Mesendoderm (in vitro differentiated cells): ENCODE results near the gene MLLT1.
"Not testable (repeated sequence)": the region's sequence is repeated elsewhere in the genome, so short reads cannot be mapped to it uniquely, and the experiment has no call there.

ENCODE experiments used
- DNase-seq: peaks from one replicate; pipeline ENCODE4 v3.0.0; 2013
- H2AK5ac ChIP-seq: 2 replicates; pipeline ENCODE4 v1.6.1; 2013; ENCODE audit warnings: low read length, inconsistent platforms
- H2BK120ac ChIP-seq: 2 replicates; pipeline ENCODE4 v1.6.1; 2013; ENCODE audit warnings: low read depth, mild to moderate bottlenecking, low read length, moderate library complexity, mixed read lengths
- H2BK15ac ChIP-seq: replicated peaks from 2 replicates; pipeline ENCODE4 v1.6.1; 2013; ENCODE audit warnings: low read depth, mild to moderate bottlenecking, moderate library complexity
- H2BK5ac ChIP-seq: 2 replicates; pipeline ENCODE4 v1.6.1; 2013; ENCODE audit warnings: low read length, inconsistent platforms
- H3K18ac ChIP-seq: 2 replicates; pipeline ENCODE4 v1.6.1; 2013; ENCODE audit warnings: mild to moderate bottlenecking, low read length, mixed read lengths
- H3K23ac ChIP-seq: one replicate; pipeline ENCODE4 v1.6.1; 2013; ENCODE audit warnings: low read length
- H3K27ac ChIP-seq: 2 replicates; pipeline ENCODE4 v1.5.1; 2013; ENCODE audit warnings: low read depth, mild to moderate bottlenecking, inconsistent platforms, low read length, moderate library complexity
- H3K27me3 ChIP-seq: 2 replicates; pipeline ENCODE4 v1.6.1; 2013; ENCODE audit warnings: low read length, control low read depth, mild to moderate bottlenecking, inconsistent platforms; ENCODE audit not compliant: insufficient read depth, poor library complexity
- H3K36me3 ChIP-seq: 2 replicates; pipeline ENCODE4 v1.6.1; 2013; ENCODE audit warnings: low read length, inconsistent platforms; ENCODE audit not compliant: control insufficient read depth, insufficient read depth
- H3K4ac ChIP-seq: one replicate; pipeline ENCODE4 v1.6.1; 2013; ENCODE audit warnings: low read depth, mild to moderate bottlenecking, low read length, moderate library complexity
- H3K4me1 ChIP-seq: 2 replicates; pipeline ENCODE4 v1.6.1; 2013; ENCODE audit warnings: low read depth, low read length, inconsistent platforms; ENCODE audit not compliant: control insufficient read depth
- H3K4me2 ChIP-seq: 2 replicates; pipeline ENCODE4 v1.6.1; 2013; ENCODE audit warnings: low read length
- H3K4me3 ChIP-seq: 2 replicates; pipeline ENCODE4 v1.5.1; 2013; ENCODE audit warnings: mild to moderate bottlenecking, low read length
- H3K56ac ChIP-seq: one replicate; pipeline ENCODE4 v1.6.1; 2013; ENCODE audit warnings: low read length
- H3K79me1 ChIP-seq: 2 replicates; pipeline ENCODE4 v1.6.1; 2013; ENCODE audit warnings: low read length, inconsistent platforms
- H3K79me2 ChIP-seq: 2 replicates; pipeline ENCODE4 v1.6.1; 2013; ENCODE audit warnings: mild to moderate bottlenecking, low read length; ENCODE audit not compliant: control insufficient read depth, insufficient read depth
- H3K9ac ChIP-seq: 2 replicates; pipeline ENCODE4 v1.6.1; 2013; ENCODE audit warnings: low read length, inconsistent platforms
- H4K5ac ChIP-seq: one replicate; pipeline ENCODE4 v1.6.1; 2013; ENCODE audit warnings: low read length
- H4K8ac ChIP-seq: one replicate; pipeline ENCODE4 v1.6.1; 2013; ENCODE audit warnings: low read depth, mild to moderate bottlenecking, control low read depth, low read length, moderate library complexity
- WGBS: extraction: QIAGEN DNeasy Blood & Tissue Kit; methylation state at CpG from one replicate; pipeline ENCODE4 v1.1.7; 2013; ENCODE audit warnings: low lambda C conversion rate, missing lambda C conversion rate; ENCODE audit not compliant: insufficient coverage; ENCODE audit errors: extremely low coverage; 5-methylcytosine and 5-hydroxymethylcytosine counted together

Gene MLLT1

DNA sequence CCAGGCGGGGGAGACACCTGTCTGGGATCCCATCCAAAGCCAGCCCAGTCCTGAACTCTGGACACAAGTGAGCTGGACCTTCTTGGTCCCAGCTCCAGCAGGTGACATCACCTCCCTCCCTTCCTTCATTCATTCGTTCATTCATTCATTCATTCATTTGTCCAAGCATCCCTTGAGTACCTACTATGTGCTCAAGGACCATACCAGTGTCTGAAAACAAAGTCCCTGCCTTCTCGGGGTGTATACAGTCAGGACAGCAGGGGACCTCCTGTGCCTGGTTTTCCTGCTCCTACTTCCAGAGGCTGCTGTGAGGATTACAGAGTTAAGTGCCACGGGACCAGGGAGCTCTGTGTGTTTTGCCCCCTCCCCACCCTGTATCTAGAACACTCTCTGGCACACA is 39.6 kb upstream of the MLLT1 start:
- H2BK120ac ChIP-seq = no peak overlapping the region
- no peak overlapping the region for H4K5ac ChIP-seq
- no peaks in the 10 kb centered on the region for H3K4me1 ChIP-seq
- no peak overlapping the region for H3K23ac ChIP-seq
- no peaks in the 10 kb centered on the region for H3K79me1 ChIP-seq
- H4K8ac ChIP-seq = no peak overlapping the region
- H3K4ac ChIP-seq = no peak overlapping the region
- no peak overlapping the region for H3K27ac ChIP-seq
- H3K18ac ChIP-seq = no peak overlapping the region
- no peak for DNase-seq
- H3K36me3 ChIP-seq = no peaks in the 10 kb centered on the region
- H3K79me2 ChIP-seq = no peaks in the 10 kb centered on the region
- H2BK15ac ChIP-seq = no peak overlapping the region
- WGBS = no CpG with 5 or more reads among the region's 4 CpGs
- H3K27me3 ChIP-seq = no peaks in the 10 kb centered on the region
- H2AK5ac ChIP-seq = no peak overlapping the region
- H3K4me2 ChIP-seq = no peak overlapping the region
- H3K4me3 ChIP-seq = no peak overlapping the region
- H2BK5ac ChIP-seq = no peak overlapping the region
- no peak overlapping the region for H3K9ac ChIP-seq
- no peak overlapping the region for H3K56ac ChIP-seq

DNA sequence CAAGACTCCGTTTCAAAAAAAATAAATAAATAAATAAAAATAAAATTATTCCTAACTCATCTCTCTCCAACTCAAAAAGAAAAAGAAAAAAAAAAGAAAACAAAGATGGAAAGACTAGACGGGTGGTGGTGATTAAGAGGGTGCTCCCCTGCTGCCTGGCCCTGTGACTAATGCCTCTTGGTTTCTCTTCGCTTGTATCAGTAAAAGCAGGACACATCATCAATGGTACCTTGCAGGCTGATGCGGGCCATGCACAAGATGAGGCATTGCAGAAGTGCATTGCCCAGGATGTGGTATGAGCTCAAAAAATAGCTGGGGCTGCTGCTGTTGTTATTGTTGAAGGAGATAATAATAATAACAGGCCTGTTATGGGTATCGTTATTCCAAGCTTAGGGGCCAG is 39.0 kb upstream of the MLLT1 start:
- DNase-seq = no peak
- no peaks in the 10 kb centered on the region for H3K79me1 ChIP-seq
- no CpG with 5 or more reads among the region's 5 CpGs for WGBS

DNA sequence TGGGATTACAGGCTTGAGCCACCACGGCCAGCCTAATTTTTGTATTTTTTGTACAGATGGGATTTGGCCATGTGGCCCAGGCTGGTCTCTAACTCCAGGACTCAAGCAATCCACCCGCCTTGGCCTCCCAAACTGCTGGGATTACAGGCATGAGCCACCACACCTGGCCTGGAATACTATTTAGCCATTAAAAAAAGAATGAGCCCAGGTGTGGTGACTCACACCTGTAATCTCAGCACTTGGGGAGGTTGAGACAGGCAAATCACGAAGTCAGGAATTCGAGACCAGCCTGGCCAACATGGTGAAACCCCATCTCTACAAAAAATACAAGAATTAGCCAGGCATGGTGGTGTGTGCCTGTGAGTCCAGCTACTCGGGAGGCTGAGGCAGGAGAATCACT is 35.9 kb upstream of the MLLT1 start:
- H3K23ac ChIP-seq, H2BK120ac ChIP-seq, H2AK5ac ChIP-seq, H3K9ac ChIP-seq, H4K5ac ChIP-seq, H3K4me2 ChIP-seq, DNase-seq, H3K4me3 ChIP-seq, H2BK15ac ChIP-seq, H3K36me3 ChIP-seq, H3K79me2 ChIP-seq, H3K27me3 ChIP-seq, H4K8ac ChIP-seq, H3K27ac ChIP-seq, H3K56ac ChIP-seq, H3K79me1 ChIP-seq, H3K18ac ChIP-seq, H3K4me1 ChIP-seq, H3K4ac ChIP-seq, H2BK5ac ChIP-seq: not testable (repeated sequence)
- no CpG with 5 or more reads among the region's 5 CpGs for WGBS

More for the DNA sequence above, 39.0 kb upstream of the MLLT1 start:
- no peak overlapping the region for H3K4ac ChIP-seq
- no peak overlapping the region for H3K23ac ChIP-seq
- no peak overlapping the region for H2BK120ac ChIP-seq
- H3K18ac ChIP-seq = no peak overlapping the region
- no peak overlapping the region for H3K4me3 ChIP-seq
- H2BK15ac ChIP-seq = no peak overlapping the region
- no peak overlapping the region for H4K5ac ChIP-seq
- no peak overlapping the region for H3K27ac ChIP-seq
- H2AK5ac ChIP-seq = no peak overlapping the region
- H3K79me2 ChIP-seq = no peaks in the 10 kb centered on the region
- no peak overlapping the region for H3K9ac ChIP-seq
- H4K8ac ChIP-seq = no peak overlapping the region
- no peaks in the 10 kb centered on the region for H3K36me3 ChIP-seq
- no peak overlapping the region for H3K4me2 ChIP-seq
- no peaks in the 10 kb centered on the region for H3K27me3 ChIP-seq
- H3K4me1 ChIP-seq = no peaks in the 10 kb centered on the region
- no peak overlapping the region for H3K56ac ChIP-seq
- H2BK5ac ChIP-seq = no peak overlapping the region

DNA sequence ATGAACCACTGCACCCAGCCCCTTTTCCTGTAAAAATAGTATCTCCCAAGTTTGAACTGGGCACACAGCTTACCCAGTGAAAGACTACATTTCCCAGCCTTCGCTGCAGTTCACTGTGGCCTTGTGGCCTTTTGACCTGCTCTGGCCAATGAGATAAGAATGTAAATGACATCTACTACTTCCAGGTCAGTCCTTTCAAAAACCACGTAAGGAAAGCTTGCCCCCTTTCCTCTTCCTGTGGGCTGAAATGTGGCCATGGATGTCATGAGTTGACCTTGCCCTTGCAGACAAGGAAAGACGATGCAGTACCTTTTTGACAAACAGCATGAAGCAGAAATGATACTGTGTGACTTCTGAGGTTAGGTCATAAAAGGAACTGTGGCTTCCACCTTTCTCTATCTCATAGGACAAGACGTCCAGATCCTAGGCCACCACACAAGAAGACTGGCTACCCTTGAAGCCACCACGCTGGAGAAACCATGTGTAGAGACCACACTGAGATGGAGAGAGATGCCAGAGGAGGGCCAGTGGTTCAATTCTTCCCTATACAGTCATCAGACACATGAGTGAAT is 33.7 kb upstream of the MLLT1 start:
- H3K4me2 ChIP-seq = no peak overlapping the region
- H3K79me1 ChIP-seq = no peaks in the 10 kb centered on the region
- no peak overlapping the region for H3K9ac ChIP-seq
- H3K4me1 ChIP-seq = no peaks in the 10 kb centered on the region
- no peak overlapping the region for H4K8ac ChIP-seq
- H2BK5ac ChIP-seq = no peak overlapping the region
- H2AK5ac ChIP-seq = no peak overlapping the region
- no peak overlapping the region for H3K56ac ChIP-seq
- DNase-seq = no peak
- no peak overlapping the region for H2BK15ac ChIP-seq
- H3K23ac ChIP-seq = no peak overlapping the region
- no peaks in the 10 kb centered on the region for H3K27me3 ChIP-seq
- H4K5ac ChIP-seq = no peak overlapping the region
- no peaks in the 10 kb centered on the region for H3K36me3 ChIP-seq
- H3K27ac ChIP-seq = no peak overlapping the region
- H3K79me2 ChIP-seq = no peaks in the 10 kb centered on the region
- H3K18ac ChIP-seq = no peak overlapping the region
- no CpG with 5 or more reads among the region's 5 CpGs for WGBS
- no peak overlapping the region for H3K4me3 ChIP-seq
- H3K4ac ChIP-seq = no peak overlapping the region
- H2BK120ac ChIP-seq = no peak overlapping the region

DNA sequence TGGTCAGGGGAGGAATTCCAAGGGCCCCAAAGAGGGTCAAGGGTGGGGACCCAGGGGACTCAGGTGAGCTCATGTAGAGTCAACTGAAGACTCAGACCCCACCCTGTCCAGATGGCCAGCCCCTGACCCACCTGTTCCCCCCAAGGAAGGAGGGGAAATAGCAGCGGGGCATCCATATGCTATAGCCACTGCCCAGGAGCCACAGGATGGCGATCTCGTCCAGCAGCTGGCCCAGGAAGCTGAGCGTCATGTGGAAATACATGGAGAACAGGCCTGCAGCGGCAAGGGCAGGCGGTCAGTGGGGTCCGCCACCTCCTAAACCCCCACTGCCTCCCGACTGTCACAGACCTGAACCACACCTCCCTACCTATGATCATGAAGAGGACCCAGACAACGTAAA is 32.2 kb upstream of the MLLT1 start:
- no peak for DNase-seq
- H3K27me3 ChIP-seq = no peaks in the 10 kb centered on the region
- no peak overlapping the region for H3K56ac ChIP-seq
- no peaks in the 10 kb centered on the region for H3K4me1 ChIP-seq
- H3K4ac ChIP-seq = no peak overlapping the region
- no peak overlapping the region for H2BK15ac ChIP-seq
- H2AK5ac ChIP-seq = no peak overlapping the region
- H3K23ac ChIP-seq = no peak overlapping the region
- no peak overlapping the region for H2BK120ac ChIP-seq
- WGBS = no CpG with 5 or more reads among the region's 9 CpGs
- H4K5ac ChIP-seq = no peak overlapping the region
- no peak overlapping the region for H3K18ac ChIP-seq
- no peak overlapping the region for H3K4me2 ChIP-seq
- no peak overlapping the region for H4K8ac ChIP-seq
- no peaks in the 10 kb centered on the region for H3K36me3 ChIP-seq
- no peaks in the 10 kb centered on the region for H3K79me2 ChIP-seq
- no peaks in the 10 kb centered on the region for H3K79me1 ChIP-seq
- H3K27ac ChIP-seq = no peak overlapping the region
- no peak overlapping the region for H2BK5ac ChIP-seq
- H3K9ac ChIP-seq = no peak overlapping the region
- H3K4me3 ChIP-seq = no peak overlapping the region

DNA sequence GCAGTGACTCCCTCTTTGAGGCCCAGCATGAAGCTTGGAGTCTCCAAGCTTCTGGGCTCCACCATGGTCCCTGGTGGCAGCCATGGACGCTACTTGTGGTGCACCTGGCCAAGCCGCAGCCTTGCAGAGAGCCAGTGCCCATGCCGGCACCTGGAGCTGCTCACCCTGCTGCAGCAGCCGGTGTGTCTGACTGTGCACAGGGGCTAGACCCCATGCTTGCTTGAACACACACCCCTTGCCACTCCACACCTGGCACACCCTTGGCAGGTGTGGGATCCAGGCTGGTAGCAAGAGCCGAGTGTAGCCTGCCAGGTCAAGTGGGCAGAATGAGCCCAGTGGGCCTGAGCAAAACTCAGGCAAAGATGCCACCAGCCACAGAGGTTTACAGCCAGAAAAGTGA is 18.6 kb upstream of the MLLT1 start:
- Histone ChIP-seq H3K4me3 (no peak overlapping the region), H2BK120ac (no peak overlapping the region), H2BK5ac (no peak overlapping the region), H3K4me2 (no peak overlapping the region), H3K9ac (no peak overlapping the region), H4K8ac (no peak overlapping the region), H3K23ac (no peak overlapping the region), H3K4me1 (no peaks in the 10 kb centered on the region), H3K4ac (no peak overlapping the region), H4K5ac (no peak overlapping the region), H3K79me2 (no peaks in the 10 kb centered on the region), H3K36me3 (no peaks in the 10 kb centered on the region), H2BK15ac (no peak overlapping the region), H3K27me3 (no peaks in the 10 kb centered on the region), H3K27ac (no peak overlapping the region), H3K56ac (no peak overlapping the region), H2AK5ac (no peak overlapping the region), H3K18ac (no peak overlapping the region), H3K79me1 (no peaks in the 10 kb centered on the region)
- WGBS = no CpG with 5 or more reads among the region's 5 CpGs
- no peak for DNase-seq
